HG02610 (cell line): Measurements from ENCODE around the gene OSBPL6.
"Not testable (repeated sequence)": the region's sequence is repeated elsewhere in the genome, so short reads cannot be mapped to it uniquely, and the experiment has no call there.

Experiments used
- ATAC-seq: cut with Tn5 transposase; IDR thresholded peaks from one replicate; pipeline ENCODE4 v1.9.1; 2021; ENCODE audit warnings: mild to moderate bottlenecking, moderate library complexity; ENCODE audit not compliant: unreplicated experiment

Gene OSBPL6

GRCh38 chr2:178333851-178334250 is 139.5 kb downstream of the OSBPL6 start:
- no peak for ATAC-seq

GRCh38 chr2:178335230-178335629 is 140.9 kb downstream of the OSBPL6 start:
- ATAC-seq: no peak

DNA sequence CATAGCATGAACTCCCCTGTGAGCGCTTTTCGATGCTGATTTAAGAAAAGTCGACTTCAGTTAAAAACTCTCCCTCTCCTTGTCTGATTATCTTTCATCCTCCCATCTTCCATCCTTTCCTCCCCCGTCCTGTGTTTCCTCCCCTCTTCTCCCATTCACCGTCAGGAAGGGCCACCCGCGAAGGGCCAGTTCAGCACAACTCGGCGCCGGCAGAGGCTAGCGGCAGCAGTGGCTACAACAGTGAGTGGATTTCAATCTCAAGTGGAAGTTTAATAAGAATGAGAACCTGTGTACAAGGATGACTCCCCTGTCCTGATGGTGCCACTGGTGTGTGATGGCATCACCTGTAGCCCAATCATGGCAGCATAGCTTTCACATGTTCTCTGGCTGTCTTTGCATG is 149.8 kb downstream of the OSBPL6 start:
- no peak for ATAC-seq

GRCh38 chr2:178345951-178346350 is 151.6 kb downstream of the OSBPL6 start:
- ATAC-seq: no peak

DNA sequence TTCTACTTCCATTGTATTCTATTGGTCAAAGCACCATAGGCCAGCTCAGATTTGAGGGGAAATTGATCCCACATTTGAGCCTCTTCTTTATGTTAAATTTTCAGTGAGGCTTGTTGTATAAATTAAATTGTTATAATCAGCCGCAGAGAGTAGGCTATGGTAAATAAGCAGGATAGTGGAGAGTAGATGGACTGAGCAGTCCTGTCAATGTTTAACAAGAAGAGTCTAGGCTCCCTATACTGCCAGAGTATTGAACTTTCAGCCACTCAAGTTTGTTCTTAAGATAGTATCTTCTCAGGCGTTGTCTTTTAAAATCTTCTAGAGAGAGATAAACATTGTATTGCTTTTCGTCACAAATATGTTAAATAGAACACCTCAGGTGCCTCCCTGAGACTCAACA is 155.7 kb downstream of the OSBPL6 start:
- no peak for ATAC-seq

- not testable (repeated sequence) for ATAC-seq
Measured at GRCh38 chr2:178357704-178358103, 163.4 kb downstream of the OSBPL6 start.

GRCh38 chr2:178359192-178359912 is 165.0 kb downstream of the OSBPL6 start:
- ATAC-seq: no peak

- ATAC-seq: no peak
Measured at GRCh38 chr2:178361588-178361987, 167.3 kb downstream of the OSBPL6 start.

DNA sequence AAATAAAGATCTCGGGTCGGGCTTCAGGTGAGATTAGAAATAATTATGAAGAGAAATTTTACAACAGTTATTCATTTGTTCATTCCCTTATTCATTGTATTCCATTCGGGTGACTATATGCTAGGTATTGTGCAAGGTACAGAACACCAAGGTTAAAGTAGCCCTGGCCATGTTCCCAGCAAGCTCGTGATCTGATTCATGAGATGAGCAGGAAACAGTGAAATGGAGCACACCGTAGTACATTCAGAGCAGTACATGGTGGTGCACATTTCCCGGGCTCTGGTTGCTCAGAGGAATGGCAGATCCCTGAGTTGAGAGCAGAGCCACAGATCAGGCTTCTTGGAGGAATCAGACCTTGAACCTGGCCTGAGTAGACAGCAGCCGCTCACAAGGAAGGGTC is 168.9 kb downstream of the OSBPL6 start:
- ATAC-seq: no peak

GRCh38 chr2:178365116-178365515 is 170.8 kb downstream of the OSBPL6 start:
- no peak for ATAC-seq

DNA sequence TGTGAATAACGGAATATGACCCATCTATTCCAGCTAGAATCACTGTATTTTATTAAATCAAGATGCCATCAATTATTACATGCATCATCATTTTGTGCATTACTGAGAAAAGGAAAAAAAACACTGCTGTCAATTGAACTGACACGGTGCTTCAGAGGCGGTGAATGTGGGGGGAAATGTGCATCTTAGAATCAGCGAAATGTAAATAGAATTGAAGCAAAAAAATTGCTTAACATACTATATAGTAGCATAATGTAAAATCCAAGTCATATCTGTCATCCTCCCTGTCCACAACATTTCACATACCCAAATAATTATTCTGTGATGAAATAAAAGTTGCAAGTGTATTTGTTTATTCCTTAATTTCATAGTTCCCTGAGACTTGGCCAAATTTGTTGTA is 172.1 kb downstream of the OSBPL6 start:
- ATAC-seq: no peak

- no peak for ATAC-seq
Measured at GRCh38 chr2:178367344-178367743, 173.0 kb downstream of the OSBPL6 start.

GRCh38 chr2:178374865-178375264 is 180.6 kb downstream of the OSBPL6 start:
- no peak for ATAC-seq

- no peak for ATAC-seq
Measured at GRCh38 chr2:178377046-178377445, 182.7 kb downstream of the OSBPL6 start.

DNA sequence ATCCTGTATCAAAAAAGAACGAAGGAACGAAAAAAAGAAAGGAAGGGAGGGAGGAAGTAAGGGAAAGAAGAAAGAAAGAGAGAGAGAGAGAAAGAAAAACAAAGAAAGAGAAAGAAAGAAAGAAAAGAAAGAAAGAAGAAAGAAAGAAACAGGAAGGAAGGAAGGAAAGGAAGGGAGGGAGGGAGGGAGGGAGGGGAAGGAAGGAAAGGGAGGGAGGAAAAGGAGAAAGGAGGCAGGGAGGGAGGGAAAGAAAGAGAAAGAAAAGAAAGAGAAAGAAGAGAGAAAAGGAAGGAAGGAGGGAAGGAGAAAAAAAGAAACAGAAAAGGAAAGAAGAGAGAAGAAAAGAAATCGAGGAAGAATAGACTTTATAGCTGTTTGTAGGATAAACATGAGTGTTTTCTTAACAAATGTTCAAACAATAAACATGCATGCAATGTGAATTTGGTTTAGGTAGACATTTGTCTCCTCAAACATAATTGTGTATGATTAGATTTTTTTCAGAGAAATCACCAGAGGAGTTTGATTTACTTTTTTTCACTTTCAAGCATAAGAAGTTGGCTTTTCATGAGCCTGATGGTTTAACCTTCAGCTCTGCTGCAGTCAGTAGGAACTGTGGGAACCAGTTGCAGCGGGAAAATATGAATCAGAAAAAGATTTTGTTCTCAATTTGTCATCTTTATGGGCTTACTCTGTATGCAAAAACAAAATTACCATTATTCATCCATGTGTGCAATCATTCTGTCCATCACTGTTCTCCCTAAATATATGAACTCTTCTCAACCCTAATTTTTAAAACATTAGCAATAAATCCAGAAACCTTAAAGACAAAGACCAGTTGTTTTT is 185.1 kb downstream of the OSBPL6 start:
- ATAC-seq: no peak

GRCh38 chr2:178380763-178381162 is 186.5 kb downstream of the OSBPL6 start:
- ATAC-seq: no peak

DNA sequence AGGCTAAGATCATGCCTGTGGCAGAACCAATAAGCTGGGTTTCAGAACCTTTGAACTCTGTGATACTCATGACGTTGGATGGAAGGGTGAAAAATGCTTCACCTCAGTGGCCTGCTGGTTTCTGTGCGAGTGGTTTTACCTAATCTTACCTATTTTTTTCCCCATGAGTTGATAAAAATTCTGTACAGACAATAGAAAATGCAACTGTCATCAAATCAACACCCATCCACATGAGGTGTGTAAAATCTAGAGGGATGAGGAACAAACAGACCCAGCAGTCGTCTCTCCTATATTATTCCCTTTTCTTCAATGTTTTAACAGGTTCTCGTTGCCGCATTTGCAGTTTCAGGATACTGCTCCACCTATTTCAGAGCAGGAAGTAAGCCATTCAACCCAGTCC is 189.4 kb downstream of the OSBPL6 start:
- no peak for ATAC-seq

- no peak for ATAC-seq
Measured at GRCh38 chr2:178385595-178386148, 191.4 kb downstream of the OSBPL6 start.

- ATAC-seq: no peak
Measured at GRCh38 chr2:178386986-178387597, 192.8 kb downstream of the OSBPL6 start.

DNA sequence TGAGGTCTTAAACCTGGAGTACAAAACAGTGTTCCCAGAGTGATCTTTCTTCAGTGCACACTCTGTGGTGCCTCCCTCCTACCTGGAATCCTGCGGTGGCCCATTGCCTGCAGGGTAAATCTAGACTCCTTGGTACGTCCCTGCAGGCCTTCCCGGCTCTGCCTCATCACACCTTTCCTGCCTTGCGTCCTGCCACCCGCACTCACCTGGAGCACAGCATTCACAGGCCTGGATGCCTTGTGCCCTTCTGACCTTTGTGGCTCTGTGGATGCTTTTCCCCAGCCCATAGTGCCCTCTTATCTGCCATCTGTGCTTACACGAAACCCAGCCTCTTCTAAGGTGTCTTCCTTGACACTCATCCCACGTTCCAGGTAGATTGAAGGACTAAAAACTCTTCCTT is 194.0 kb downstream of the OSBPL6 start:
- no peak for ATAC-seq

DNA sequence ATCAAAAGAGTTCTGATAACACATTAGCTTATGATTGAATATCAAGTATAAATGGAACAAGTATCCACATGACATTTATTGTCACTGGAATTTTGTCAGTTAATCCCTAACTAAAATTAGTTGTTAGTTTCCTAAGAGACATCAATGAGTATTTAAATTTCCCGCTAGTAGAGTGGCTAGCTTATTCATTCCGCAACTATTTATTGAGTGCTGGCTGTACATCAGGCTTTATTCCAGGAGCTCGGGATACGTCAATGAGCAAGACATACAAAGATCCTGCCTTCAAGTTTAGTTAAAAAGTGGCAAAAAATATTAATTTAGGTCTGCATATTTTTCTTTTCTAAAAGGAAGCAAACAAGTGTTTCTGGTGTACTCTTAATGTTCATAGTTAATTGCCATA is 197.4 kb downstream of the OSBPL6 start:
- ATAC-seq: no peak

DNA sequence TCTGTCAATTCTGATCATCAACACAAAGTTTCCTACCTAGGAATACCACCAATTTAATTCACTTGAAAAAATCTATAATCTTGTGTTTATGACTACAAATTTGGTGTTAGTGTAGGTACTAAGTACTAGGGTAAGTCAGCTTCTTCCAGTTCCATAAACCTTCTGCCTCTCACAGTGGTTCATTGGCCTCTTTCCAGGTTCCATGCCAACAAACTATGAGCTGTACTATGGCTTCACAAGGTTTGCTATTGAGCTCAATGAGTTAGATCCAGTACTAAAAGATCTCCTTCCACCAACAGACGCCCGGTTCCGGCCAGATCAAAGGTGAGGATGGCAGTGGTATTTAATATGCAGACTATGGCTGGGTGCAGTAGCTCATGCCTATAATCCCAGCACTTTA is 197.9 kb downstream of the OSBPL6 start:
- no peak for ATAC-seq
